Progenitor cell of endocrine pancreas (in vitro differentiated cells): ENCODE measurements around the gene C1orf53. TPM values are rescaled to one million over a fixed set of nuclear protein-coding genes. Genes with fewer than 3 reads are reported as not detected.
"Not testable (repeated sequence)": the region's sequence is repeated elsewhere in the genome, so short reads cannot be mapped to it uniquely, and the experiment has no call there.

Experiments used
- DNase-seq: peaks from one replicate; pipeline ENCODE4 v3.0.0; 2021; ENCODE audit warnings: low spot score; ENCODE audit not compliant: unreplicated experiment
- H3K27ac Mint-ChIP-seq: 2 replicates; pipeline ENCODE4 v1.8.0; 2021; ENCODE audit warnings: mild to moderate bottlenecking, moderate library complexity, mixed read lengths
- H3K27me3 Mint-ChIP-seq: 2 replicates; pipeline ENCODE4 v1.8.0; 2021; ENCODE audit warnings: mixed read lengths
- H3K36me3 Mint-ChIP-seq: 2 replicates; pipeline ENCODE4 v1.8.0; 2022; ENCODE audit warnings: mixed read lengths; ENCODE audit not compliant: insufficient read depth
- H3K4me1 Mint-ChIP-seq: 2 replicates; pipeline ENCODE4 v1.8.0; 2021; ENCODE audit warnings: low read depth, mixed read lengths
- H3K4me3 Mint-ChIP-seq: 2 replicates; pipeline ENCODE4 v1.8.0; 2021; ENCODE audit warnings: low read depth, mild to moderate bottlenecking, moderate library complexity, mixed read lengths
- H3K9me3 Mint-ChIP-seq: 2 replicates; pipeline ENCODE4 v1.8.0; 2021; ENCODE audit warnings: low read depth, mixed read lengths
- long read RNA-seq: library from polyadenylated mRNA; unstranded; transcript quantifications from one replicate; pipeline ENCODE4 v2.0.0, GENCODE V29; 2020
- total RNA-seq: library from RNA; stranded (reverse); gene quantifications from 2 replicates; pipeline ENCODE4 v1.2.1, GENCODE V29; 2021
- TF ChIP-seq, protein P1 (sequence below): fragments of 200-600 bp; sonication (generic); IDR thresholded peaks from one replicate; pipeline ENCODE4 v1.5.0; 2021; ENCODE audit warnings: antibody characterized with exemption, mild to moderate bottlenecking; ENCODE audit not compliant: unreplicated experiment

The C1orf53 gene
- total RNA-seq = 4.0 and 4.3 TPM in 2 replicates
- long read RNA-seq, partial matches to known transcripts = 0 of 1 reads
- long read RNA-seq, other reads (novel, unspliced or antisense) = 0 of 1 reads

GRCh38 chr1:197902454-197903195 is at the start of gene C1orf53:
TSS of gene C1orf53 (plus strand) at chr1:197902630. CDS start at chr1:197902650, 20 bp downstream.
- peak within 1 kb of the TSS; percentile 83 for H3K4me3 Mint-ChIP-seq
- H3K36me3 Mint-ChIP-seq = no peaks in the 10 kb centered on the region
- peak within 1 kb of the TSS; percentile 97 for H3K27ac Mint-ChIP-seq
- peak; percentile 86 for DNase-seq
- no peaks in the 10 kb centered on the region for H3K9me3 Mint-ChIP-seq
- peaks cover 52% of the 10 kb centered on the region for H3K27me3 Mint-ChIP-seq
- TF ChIP-seq, protein P1, sequence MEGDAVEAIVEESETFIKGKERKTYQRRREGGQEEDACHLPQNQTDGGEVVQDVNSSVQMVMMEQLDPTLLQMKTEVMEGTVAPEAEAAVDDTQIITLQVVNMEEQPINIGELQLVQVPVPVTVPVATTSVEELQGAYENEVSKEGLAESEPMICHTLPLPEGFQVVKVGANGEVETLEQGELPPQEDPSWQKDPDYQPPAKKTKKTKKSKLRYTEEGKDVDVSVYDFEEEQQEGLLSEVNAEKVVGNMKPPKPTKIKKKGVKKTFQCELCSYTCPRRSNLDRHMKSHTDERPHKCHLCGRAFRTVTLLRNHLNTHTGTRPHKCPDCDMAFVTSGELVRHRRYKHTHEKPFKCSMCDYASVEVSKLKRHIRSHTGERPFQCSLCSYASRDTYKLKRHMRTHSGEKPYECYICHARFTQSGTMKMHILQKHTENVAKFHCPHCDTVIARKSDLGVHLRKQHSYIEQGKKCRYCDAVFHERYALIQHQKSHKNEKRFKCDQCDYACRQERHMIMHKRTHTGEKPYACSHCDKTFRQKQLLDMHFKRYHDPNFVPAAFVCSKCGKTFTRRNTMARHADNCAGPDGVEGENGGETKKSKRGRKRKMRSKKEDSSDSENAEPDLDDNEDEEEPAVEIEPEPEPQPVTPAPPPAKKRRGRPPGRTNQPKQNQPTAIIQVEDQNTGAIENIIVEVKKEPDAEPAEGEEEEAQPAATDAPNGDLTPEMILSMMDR = no peak
- H3K4me1 Mint-ChIP-seq = peaks cover 10% of the 10 kb centered on the region

DNA sequence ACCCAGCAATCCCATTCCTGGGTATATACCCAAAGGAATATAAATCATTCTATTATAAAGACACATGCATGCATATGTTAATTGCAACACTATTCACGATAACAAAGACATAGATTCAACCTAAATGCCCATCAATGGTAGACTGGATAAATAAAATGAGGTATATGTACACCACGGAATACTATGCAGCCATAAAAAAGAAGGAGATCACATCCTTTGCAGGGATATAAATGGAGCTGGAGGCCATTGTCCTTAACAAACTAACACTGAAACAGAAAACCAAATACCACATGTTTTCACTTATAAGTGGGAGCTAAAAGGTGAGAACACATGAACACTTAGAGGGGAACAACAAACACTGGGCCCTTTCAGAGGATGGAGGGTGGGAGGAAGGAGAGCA is 46.7 kb upstream of the C1orf53 start:
- DNase-seq, H3K27ac Mint-ChIP-seq, H3K36me3 Mint-ChIP-seq: not testable (repeated sequence)

DNA sequence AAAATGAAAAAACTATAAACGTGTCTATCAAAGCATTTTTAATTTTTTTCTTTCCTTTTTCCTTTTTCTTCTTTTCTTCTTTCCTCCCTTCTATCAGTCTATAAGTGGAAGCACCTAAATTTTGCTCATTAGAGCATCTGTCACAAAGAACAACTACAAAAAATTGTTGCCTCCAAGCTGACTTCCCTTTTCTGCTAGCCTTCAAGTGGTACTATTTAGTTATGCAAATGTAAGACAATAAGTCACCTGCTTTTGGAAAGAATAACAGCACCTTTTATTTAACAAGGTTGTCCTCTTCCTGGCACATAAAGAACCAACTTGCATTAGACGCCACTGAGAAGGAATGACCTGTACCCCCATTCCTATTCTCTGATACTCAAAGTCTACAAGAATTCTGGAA is 45.0 kb upstream of the C1orf53 start:
- TF ChIP-seq, protein P1 = no peak
- no peak overlapping the region for H3K4me3 Mint-ChIP-seq

More for the DNA sequence above, 46.7 kb upstream of the C1orf53 start:
- not testable (repeated sequence) for H3K4me3 Mint-ChIP-seq, H3K9me3 Mint-ChIP-seq, H3K4me1 Mint-ChIP-seq, H3K27me3 Mint-ChIP-seq

GRCh38 chr1:197859024-197859423 is 43.4 kb upstream of the C1orf53 start:
- H3K4me3 Mint-ChIP-seq = no peak overlapping the region
- peaks cover 3% of the 10 kb centered on the region for H3K4me1 Mint-ChIP-seq
- H3K27me3 Mint-ChIP-seq = no peaks in the 10 kb centered on the region
- no peaks in the 10 kb centered on the region for H3K36me3 Mint-ChIP-seq
- no peaks in the 10 kb centered on the region for H3K9me3 Mint-ChIP-seq
- no peak overlapping the region for H3K27ac Mint-ChIP-seq
- no peak for DNase-seq
- TF ChIP-seq, protein P1 = no peak

More for the DNA sequence above, 45.0 kb upstream of the C1orf53 start:
- H3K27ac Mint-ChIP-seq = no peak overlapping the region
- no peaks in the 10 kb centered on the region for H3K27me3 Mint-ChIP-seq
- no peak for DNase-seq
- H3K36me3 Mint-ChIP-seq = no peaks in the 10 kb centered on the region
- no peaks in the 10 kb centered on the region for H3K4me1 Mint-ChIP-seq
- no peaks in the 10 kb centered on the region for H3K9me3 Mint-ChIP-seq

- H3K36me3 Mint-ChIP-seq = no peaks in the 10 kb centered on the region
- no peaks in the 10 kb centered on the region for H3K27me3 Mint-ChIP-seq
- no peak for DNase-seq
- no peak overlapping the region for H3K27ac Mint-ChIP-seq
- no peaks in the 10 kb centered on the region for H3K9me3 Mint-ChIP-seq
- H3K4me1 Mint-ChIP-seq = peaks cover 3% of the 10 kb centered on the region
- H3K4me3 Mint-ChIP-seq = no peak overlapping the region
- TF ChIP-seq, protein P1 = no peak
These were observed 40.2 kb upstream of the C1orf53 start for GRCh38 chr1:197862221-197862620.

GRCh38 chr1:197862671-197863070 is 39.8 kb upstream of the C1orf53 start:
- no peaks in the 10 kb centered on the region for H3K27me3 Mint-ChIP-seq
- no peaks in the 10 kb centered on the region for H3K36me3 Mint-ChIP-seq
- H3K4me3 Mint-ChIP-seq = no peak overlapping the region
- H3K4me1 Mint-ChIP-seq = peaks cover 3% of the 10 kb centered on the region
- TF ChIP-seq, protein P1 = no peak
- H3K27ac Mint-ChIP-seq = no peak overlapping the region
- no peaks in the 10 kb centered on the region for H3K9me3 Mint-ChIP-seq
- no peak for DNase-seq
